ENCODE data around the gene PLCB1.

DNA sequence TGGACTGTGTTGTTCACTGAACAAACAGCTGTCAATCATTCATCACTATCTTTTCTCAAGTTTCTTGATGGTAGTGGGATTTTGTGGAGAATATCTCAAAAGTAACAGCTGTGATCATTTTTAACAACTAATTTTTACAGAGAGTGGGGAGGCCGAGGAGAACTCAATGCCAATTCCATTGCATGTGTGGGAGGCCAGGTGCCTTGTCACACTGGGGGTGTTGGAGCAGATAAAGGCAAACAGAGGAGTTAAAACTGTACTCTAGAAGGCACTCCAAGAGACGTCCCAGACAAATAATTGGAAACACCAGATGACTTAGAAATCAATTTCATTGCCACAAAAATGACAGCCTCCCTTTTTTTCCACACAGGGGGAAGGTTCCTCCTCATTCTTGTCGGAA lies 669.6 kb downstream of the PLCB1 start:
- TF ChIP-seq, protein P1, sequence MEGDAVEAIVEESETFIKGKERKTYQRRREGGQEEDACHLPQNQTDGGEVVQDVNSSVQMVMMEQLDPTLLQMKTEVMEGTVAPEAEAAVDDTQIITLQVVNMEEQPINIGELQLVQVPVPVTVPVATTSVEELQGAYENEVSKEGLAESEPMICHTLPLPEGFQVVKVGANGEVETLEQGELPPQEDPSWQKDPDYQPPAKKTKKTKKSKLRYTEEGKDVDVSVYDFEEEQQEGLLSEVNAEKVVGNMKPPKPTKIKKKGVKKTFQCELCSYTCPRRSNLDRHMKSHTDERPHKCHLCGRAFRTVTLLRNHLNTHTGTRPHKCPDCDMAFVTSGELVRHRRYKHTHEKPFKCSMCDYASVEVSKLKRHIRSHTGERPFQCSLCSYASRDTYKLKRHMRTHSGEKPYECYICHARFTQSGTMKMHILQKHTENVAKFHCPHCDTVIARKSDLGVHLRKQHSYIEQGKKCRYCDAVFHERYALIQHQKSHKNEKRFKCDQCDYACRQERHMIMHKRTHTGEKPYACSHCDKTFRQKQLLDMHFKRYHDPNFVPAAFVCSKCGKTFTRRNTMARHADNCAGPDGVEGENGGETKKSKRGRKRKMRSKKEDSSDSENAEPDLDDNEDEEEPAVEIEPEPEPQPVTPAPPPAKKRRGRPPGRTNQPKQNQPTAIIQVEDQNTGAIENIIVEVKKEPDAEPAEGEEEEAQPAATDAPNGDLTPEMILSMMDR (IDR thresholded peaks at IDR 0.05), result no peak
- no peak for TF ChIP-seq GABPB1 (CRISPR knock-in tag; IDR thresholded peaks at IDR 0.05)
- no peak for TF ChIP-seq CREB1 (CRISPR knock-in tag; IDR thresholded peaks at IDR 0.05)
- TF ChIP-seq, protein P2, sequence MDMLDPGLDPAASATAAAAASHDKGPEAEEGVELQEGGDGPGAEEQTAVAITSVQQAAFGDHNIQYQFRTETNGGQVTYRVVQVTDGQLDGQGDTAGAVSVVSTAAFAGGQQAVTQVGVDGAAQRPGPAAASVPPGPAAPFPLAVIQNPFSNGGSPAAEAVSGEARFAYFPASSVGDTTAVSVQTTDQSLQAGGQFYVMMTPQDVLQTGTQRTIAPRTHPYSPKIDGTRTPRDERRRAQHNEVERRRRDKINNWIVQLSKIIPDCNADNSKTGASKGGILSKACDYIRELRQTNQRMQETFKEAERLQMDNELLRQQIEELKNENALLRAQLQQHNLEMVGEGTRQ (CRISPR knock-in tag; IDR thresholded peaks at IDR 0.05), result no peak
- TF ChIP-seq SMAD4 (CRISPR knock-in tag; IDR thresholded peaks at IDR 0.05), result no peak
- TF ChIP-seq, protein P3, sequence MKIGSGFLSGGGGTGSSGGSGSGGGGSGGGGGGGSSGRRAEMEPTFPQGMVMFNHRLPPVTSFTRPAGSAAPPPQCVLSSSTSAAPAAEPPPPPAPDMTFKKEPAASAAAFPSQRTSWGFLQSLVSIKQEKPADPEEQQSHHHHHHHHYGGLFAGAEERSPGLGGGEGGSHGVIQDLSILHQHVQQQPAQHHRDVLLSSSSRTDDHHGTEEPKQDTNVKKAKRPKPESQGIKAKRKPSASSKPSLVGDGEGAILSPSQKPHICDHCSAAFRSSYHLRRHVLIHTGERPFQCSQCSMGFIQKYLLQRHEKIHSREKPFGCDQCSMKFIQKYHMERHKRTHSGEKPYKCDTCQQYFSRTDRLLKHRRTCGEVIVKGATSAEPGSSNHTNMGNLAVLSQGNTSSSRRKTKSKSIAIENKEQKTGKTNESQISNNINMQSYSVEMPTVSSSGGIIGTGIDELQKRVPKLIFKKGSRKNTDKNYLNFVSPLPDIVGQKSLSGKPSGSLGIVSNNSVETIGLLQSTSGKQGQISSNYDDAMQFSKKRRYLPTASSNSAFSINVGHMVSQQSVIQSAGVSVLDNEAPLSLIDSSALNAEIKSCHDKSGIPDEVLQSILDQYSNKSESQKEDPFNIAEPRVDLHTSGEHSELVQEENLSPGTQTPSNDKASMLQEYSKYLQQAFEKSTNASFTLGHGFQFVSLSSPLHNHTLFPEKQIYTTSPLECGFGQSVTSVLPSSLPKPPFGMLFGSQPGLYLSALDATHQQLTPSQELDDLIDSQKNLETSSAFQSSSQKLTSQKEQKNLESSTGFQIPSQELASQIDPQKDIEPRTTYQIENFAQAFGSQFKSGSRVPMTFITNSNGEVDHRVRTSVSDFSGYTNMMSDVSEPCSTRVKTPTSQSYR (CRISPR knock-in tag; IDR thresholded peaks at IDR 0.05), result no peak
- no peak for TF ChIP-seq NFYB (CRISPR knock-in tag; conservative IDR thresholded peaks at IDR 0.05; ENCODE audit: low read depth)
- no peak for TF ChIP-seq FOXK1 (CRISPR knock-in tag; IDR thresholded peaks at IDR 0.05)
- TF ChIP-seq, protein P4, sequence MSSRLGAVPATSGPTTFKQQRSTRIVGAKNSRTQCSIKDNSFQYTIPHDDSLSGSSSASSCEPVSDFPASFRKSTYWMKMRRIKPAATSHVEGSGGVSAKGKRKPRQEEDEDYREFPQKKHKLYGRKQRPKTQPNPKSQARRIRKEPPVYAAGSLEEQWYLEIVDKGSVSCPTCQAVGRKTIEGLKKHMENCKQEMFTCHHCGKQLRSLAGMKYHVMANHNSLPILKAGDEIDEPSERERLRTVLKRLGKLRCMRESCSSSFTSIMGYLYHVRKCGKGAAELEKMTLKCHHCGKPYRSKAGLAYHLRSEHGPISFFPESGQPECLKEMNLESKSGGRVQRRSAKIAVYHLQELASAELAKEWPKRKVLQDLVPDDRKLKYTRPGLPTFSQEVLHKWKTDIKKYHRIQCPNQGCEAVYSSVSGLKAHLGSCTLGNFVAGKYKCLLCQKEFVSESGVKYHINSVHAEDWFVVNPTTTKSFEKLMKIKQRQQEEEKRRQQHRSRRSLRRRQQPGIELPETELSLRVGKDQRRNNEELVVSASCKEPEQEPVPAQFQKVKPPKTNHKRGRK (CRISPR knock-in tag; IDR thresholded peaks at IDR 0.05; ENCODE audit: borderline replicate concordance), result no peak

Measured in WTC11 (cell line).